ENCODE results near the gene DHX57.
"Not testable (repeated sequence)": the region's sequence is repeated elsewhere in the genome, so short reads cannot be mapped to it uniquely, and the experiment has no call there.

The DHX57 gene

GRCh38 chr2:38795016-38795415 lies 80.7 kb downstream of the DHX57 start:
- DNase-seq = not testable (repeated sequence)

- no peak for DNase-seq
These were observed 81.3 kb downstream of the DHX57 start for GRCh38 chr2:38794235-38794946.

- no peak for DNase-seq
These were observed 82.2 kb downstream of the DHX57 start for GRCh38 chr2:38793511-38793910.

- no peak for DNase-seq
These were observed 83.0 kb downstream of the DHX57 start for GRCh38 chr2:38792751-38793150.

GRCh38 chr2:38792321-38792720 lies 83.4 kb downstream of the DHX57 start:
- not testable (repeated sequence) for DNase-seq

- DNase-seq = no peak
These were observed 84.0 kb downstream of the DHX57 start for GRCh38 chr2:38791744-38792143.

GRCh38 chr2:38789691-38790090 lies 86.0 kb downstream of the DHX57 start:
- no peak for DNase-seq

- DNase-seq = no peak
These were observed 87.4 kb downstream of the DHX57 start for GRCh38 chr2:38788306-38788705.

GRCh38 chr2:38783586-38783985 lies 92.1 kb downstream of the DHX57 start:
- DNase-seq = no peak

- DNase-seq = no peak
These were observed 97.0 kb downstream of the DHX57 start for GRCh38 chr2:38778687-38779082.

GRCh38 chr2:38776531-38776930 lies 99.2 kb downstream of the DHX57 start:
- DNase-seq = no peak

- no peak for DNase-seq
These were observed 99.9 kb downstream of the DHX57 start for GRCh38 chr2:38775921-38776225.

- DNase-seq = no peak
These were observed 100.4 kb downstream of the DHX57 start for GRCh38 chr2:38775097-38775920.

GRCh38 chr2:38771632-38772031 lies 104.1 kb downstream of the DHX57 start:
- no peak for DNase-seq

- DNase-seq = no peak
These were observed 110.2 kb downstream of the DHX57 start for GRCh38 chr2:38765551-38765950.

GRCh38 chr2:38765149-38765548 lies 110.6 kb downstream of the DHX57 start:
- no peak for DNase-seq

GRCh38 chr2:38763728-38764127 lies 112.0 kb downstream of the DHX57 start:
- DNase-seq = no peak

- no peak for DNase-seq
These were observed 112.5 kb downstream of the DHX57 start for GRCh38 chr2:38763228-38763627.

- DNase-seq = not testable (repeated sequence)
These were observed 119.8 kb downstream of the DHX57 start for GRCh38 chr2:38755891-38756290.

- DNase-seq = no peak
These were observed 121.2 kb downstream of the DHX57 start for GRCh38 chr2:38754506-38754905.

GRCh38 chr2:38754049-38754448 lies 121.7 kb downstream of the DHX57 start:
- no peak for DNase-seq

GRCh38 chr2:38751596-38752410 lies 123.9 kb downstream of the DHX57 start:
- DNase-seq = no peak

- peak; percentile 93 to 98 for DNase-seq
These were observed 124.7 kb downstream of the DHX57 start, which contains the start of gene SRSF7 for GRCh38 chr2:38750891-38751595. Gene SRSF7 (minus strand): TSS chr2:38751361. CDS start chr2:38751256, 105 bp downstream.

Data from hippocampal formation (tissue), 2 donors.